ENCODE measurements around the gene ANOS1.

- TF ChIP-seq EZH2 (IDR thresholded peaks at IDR 0.05; ENCODE audit: borderline replicate concordance, low read depth, low read length, severe bottlenecking) (no peak), CTCF (IDR thresholded peaks at IDR 0.05; ENCODE audit: borderline replicate concordance, extremely low read depth, low read length, poor library complexity, severe bottlenecking) (no peak)
Observed at GRCh38 chrX:8657883-8658282, 74.1 kb downstream of the ANOS1 start.

All from DND-41 (cell line).